PC-3 (cell line): ENCODE results near the gene PRELID2.

Source experiments
- EZH2 ChIP-seq: fragments of 300-600 bp; sonication (generic); IDR thresholded peaks from one replicate; pipeline ENCODE4 v1.6.1; 2017; ENCODE audit warnings: antibody characterized with exemption, mild to moderate bottlenecking, low read length; ENCODE audit not compliant: unreplicated experiment
- TF ChIP-seq, protein P1 (sequence below): fragments of 300-600 bp; sonication (generic); conservative IDR thresholded peaks from 2 replicates; pipeline ENCODE4 v1.5.1; 2017; ENCODE audit warnings: antibody characterized with exemption, low read depth, mild to moderate bottlenecking, low read length

DNA sequence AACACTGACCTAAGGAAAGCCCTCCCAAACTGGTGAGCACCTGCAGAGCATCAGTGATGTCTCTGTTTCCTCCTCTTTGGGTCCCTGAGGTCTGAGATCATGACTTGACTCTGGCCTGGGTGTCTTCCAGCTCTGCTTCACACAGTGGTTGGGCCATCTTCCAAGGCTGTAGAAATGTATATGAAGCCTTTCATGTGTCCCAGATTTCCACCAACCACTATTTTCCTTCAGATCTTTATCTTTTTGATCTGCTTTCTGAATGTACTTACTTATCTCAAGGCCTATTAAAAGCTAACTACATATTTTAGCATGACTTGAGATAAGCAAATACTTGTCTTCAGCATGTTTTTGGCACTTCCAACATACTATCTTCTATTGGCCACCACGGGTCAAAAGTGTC, 47.1 kb downstream of the PRELID2 start:
- TF ChIP-seq, protein P1, sequence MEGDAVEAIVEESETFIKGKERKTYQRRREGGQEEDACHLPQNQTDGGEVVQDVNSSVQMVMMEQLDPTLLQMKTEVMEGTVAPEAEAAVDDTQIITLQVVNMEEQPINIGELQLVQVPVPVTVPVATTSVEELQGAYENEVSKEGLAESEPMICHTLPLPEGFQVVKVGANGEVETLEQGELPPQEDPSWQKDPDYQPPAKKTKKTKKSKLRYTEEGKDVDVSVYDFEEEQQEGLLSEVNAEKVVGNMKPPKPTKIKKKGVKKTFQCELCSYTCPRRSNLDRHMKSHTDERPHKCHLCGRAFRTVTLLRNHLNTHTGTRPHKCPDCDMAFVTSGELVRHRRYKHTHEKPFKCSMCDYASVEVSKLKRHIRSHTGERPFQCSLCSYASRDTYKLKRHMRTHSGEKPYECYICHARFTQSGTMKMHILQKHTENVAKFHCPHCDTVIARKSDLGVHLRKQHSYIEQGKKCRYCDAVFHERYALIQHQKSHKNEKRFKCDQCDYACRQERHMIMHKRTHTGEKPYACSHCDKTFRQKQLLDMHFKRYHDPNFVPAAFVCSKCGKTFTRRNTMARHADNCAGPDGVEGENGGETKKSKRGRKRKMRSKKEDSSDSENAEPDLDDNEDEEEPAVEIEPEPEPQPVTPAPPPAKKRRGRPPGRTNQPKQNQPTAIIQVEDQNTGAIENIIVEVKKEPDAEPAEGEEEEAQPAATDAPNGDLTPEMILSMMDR, result no peak
- no peak for TF ChIP-seq EZH2
